ENCODE measurements around the gene GNG7.
"Not testable (repeated sequence)": the region's sequence is repeated elsewhere in the genome, so short reads cannot be mapped to it uniquely, and the experiment has no call there.

GNG7 gene

GRCh38 chr19:2726904-2727639 is 24.6 kb upstream of the GNG7 start:
- no peak for DNase-seq (ENCODE audit: low read depth)

- DNase-seq (ENCODE audit: low read depth): no peak
These were observed 23.8 kb upstream of the GNG7 start for GRCh38 chr19:2726160-2726855.

- DNase-seq (ENCODE audit: low read depth): no peak
These were observed 21.7 kb upstream of the GNG7 start for GRCh38 chr19:2724148-2724557.

GRCh38 chr19:2723747-2724146 is 21.3 kb upstream of the GNG7 start:
- no peak for DNase-seq (ENCODE audit: low read depth)

GRCh38 chr19:2723345-2723715 is 20.8 kb upstream of the GNG7 start:
- DNase-seq (ENCODE audit: low read depth): no peak

- peak; percentile 76 for DNase-seq (ENCODE audit: low read depth)
These were observed 20.2 kb upstream of the GNG7 start for GRCh38 chr19:2722541-2723344.

- DNase-seq (ENCODE audit: low read depth): no peak
These were observed 19.4 kb upstream of the GNG7 start for GRCh38 chr19:2721570-2722540.

- no peak for DNase-seq (ENCODE audit: low read depth)
These were observed 18.5 kb upstream of the GNG7 start, which contains the start of gene DIRAS1 for GRCh38 chr19:2720777-2721569. TSS of gene DIRAS1 (minus strand) at chr19:2721372. CDS start at chr19:2717806, 3,566 bp downstream.

GRCh38 chr19:2719920-2720776 is 17.7 kb upstream of the GNG7 start:
- DNase-seq (ENCODE audit: low read depth): peak; percentile 40

GRCh38 chr19:2719232-2719735 is 16.8 kb upstream of the GNG7 start:
- DNase-seq (ENCODE audit: low read depth): no peak

GRCh38 chr19:2717638-2718541 is 15.4 kb upstream of the GNG7 start:
- DNase-seq (ENCODE audit: low read depth): no peak

- no peak for DNase-seq (ENCODE audit: low read depth)
These were observed 14.5 kb upstream of the GNG7 start for GRCh38 chr19:2716722-2717637.

- no peak for DNase-seq (ENCODE audit: low read depth)
These were observed 13.8 kb upstream of the GNG7 start for GRCh38 chr19:2716275-2716650.

- no peak for DNase-seq (ENCODE audit: low read depth)
These were observed 13.2 kb upstream of the GNG7 start for GRCh38 chr19:2715470-2716274.

- DNase-seq (ENCODE audit: low read depth): no peak
These were observed 12.2 kb upstream of the GNG7 start for GRCh38 chr19:2714531-2715269.

GRCh38 chr19:2714102-2714501 is 11.6 kb upstream of the GNG7 start:
- DNase-seq (ENCODE audit: low read depth): not testable (repeated sequence)
